HG02763 (cell line): ENCODE data around the gene PTPRM.

Experiments
- ATAC-seq: cut with Tn5 transposase; IDR thresholded peaks from one replicate; pipeline ENCODE4 v1.9.1; 2021; ENCODE audit warnings: mild to moderate bottlenecking, moderate library complexity; ENCODE audit not compliant: unreplicated experiment

Gene PTPRM

GRCh38 chr18:8332286-8332685 is 765.2 kb downstream of the PTPRM start:
- no peak for ATAC-seq

- ATAC-seq, result no peak
Measured at GRCh38 chr18:8333961-8334360, 766.8 kb downstream of the PTPRM start.

- no peak for ATAC-seq
Measured at GRCh38 chr18:8337211-8337610, 770.1 kb downstream of the PTPRM start.

- no peak for ATAC-seq
Measured at GRCh38 chr18:8339210-8339609, 772.1 kb downstream of the PTPRM start.

GRCh38 chr18:8339952-8340351 is 772.8 kb downstream of the PTPRM start:
- ATAC-seq, result no peak

GRCh38 chr18:8341481-8342230 is 774.5 kb downstream of the PTPRM start:
- no peak for ATAC-seq

GRCh38 chr18:8348051-8348720 is 781.1 kb downstream of the PTPRM start:
- ATAC-seq, result no peak

GRCh38 chr18:8349608-8350323 is 782.6 kb downstream of the PTPRM start:
- no peak for ATAC-seq

GRCh38 chr18:8350628-8351027 is 783.5 kb downstream of the PTPRM start:
- no peak for ATAC-seq

- no peak for ATAC-seq
Measured at GRCh38 chr18:8351161-8351560, 784.0 kb downstream of the PTPRM start.

- ATAC-seq, result no peak
Measured at GRCh38 chr18:8354304-8354703, 787.2 kb downstream of the PTPRM start.

GRCh38 chr18:8356001-8356400 is 788.9 kb downstream of the PTPRM start:
- ATAC-seq, result no peak

- no peak for ATAC-seq
Measured at GRCh38 chr18:8357320-8357719, 790.2 kb downstream of the PTPRM start.

- ATAC-seq, result no peak
Measured at GRCh38 chr18:8358033-8358765, 791.1 kb downstream of the PTPRM start.

GRCh38 chr18:8359076-8359475 is 792.0 kb downstream of the PTPRM start:
- no peak for ATAC-seq

- ATAC-seq, result no peak
Measured at GRCh38 chr18:8359481-8359880, 792.4 kb downstream of the PTPRM start.

GRCh38 chr18:8361941-8362471 is 794.9 kb downstream of the PTPRM start:
- ATAC-seq, result no peak

- ATAC-seq, result no peak
Measured at GRCh38 chr18:8362863-8363262, 795.7 kb downstream of the PTPRM start.

GRCh38 chr18:8364385-8364784 is 797.3 kb downstream of the PTPRM start:
- no peak for ATAC-seq

- ATAC-seq, result no peak
Measured at GRCh38 chr18:8365006-8365405, 797.9 kb downstream of the PTPRM start.

GRCh38 chr18:8365528-8365927 is 798.4 kb downstream of the PTPRM start:
- ATAC-seq, result no peak
